22Rv1 (cell line): ENCODE results near the gene NT5DC1.

Experiments used
- H3K27ac ChIP-seq: fragments of 450-650 bp; 2 replicates; pipeline ENCODE4 v1.5.1; 2017
- CTCF ChIP-seq: fragments of 450-650 bp; IDR thresholded peaks from 2 replicates; pipeline ENCODE4 v1.5.1; 2017; ENCODE audit warnings: mild to moderate bottlenecking
- ZFX ChIP-seq: fragments of 450-650 bp; IDR thresholded peaks from 2 replicates; pipeline ENCODE4 v1.6.1; 2017; ENCODE audit warnings: antibody characterized with exemption, borderline replicate concordance

NT5DC1 gene

DNA sequence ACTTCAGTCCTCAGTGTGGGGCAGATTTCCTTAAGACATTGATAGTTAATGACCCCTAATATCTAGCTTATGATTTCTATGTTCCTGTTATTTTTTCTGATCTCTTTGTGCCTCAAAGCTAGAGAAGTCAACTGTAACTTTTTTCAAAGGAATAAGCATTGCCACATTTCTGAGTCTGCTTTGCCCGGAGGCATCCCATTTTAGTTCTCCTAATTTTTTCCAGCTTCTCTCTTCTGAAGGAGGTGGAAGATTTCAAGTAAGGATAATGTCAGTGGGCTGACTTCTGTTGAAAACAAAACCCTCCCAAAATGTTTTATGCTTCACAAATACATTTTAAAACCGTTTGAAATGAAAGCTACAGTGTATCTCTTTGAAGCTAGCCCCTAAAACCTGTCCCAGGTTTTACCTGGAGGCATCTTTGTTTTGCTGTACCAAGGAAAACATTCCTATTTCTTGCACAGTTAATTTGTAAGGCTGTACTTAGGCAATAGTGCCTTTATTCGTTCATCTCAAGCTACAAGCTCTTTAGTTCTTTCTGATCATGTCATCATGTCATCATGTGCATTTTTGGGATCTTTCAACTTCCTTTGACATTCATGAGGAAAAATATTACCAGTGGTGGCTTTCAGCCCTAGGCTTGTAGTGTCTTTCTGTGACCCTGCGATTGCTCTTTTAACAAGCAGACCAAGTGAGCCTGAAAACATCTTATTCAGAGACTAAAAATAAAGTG, 107.6 kb downstream of the NT5DC1 start:
- no peak for TF ChIP-seq ZFX
- TF ChIP-seq CTCF, result no peak

GRCh38 chr6:116210316-116210715, 109.7 kb downstream of the NT5DC1 start:
- no peak for TF ChIP-seq CTCF
- TF ChIP-seq ZFX, result no peak
- H3K27ac ChIP-seq, result no peak overlapping the region

More for the DNA sequence above, 107.6 kb downstream of the NT5DC1 start:
- no peak overlapping the region for H3K27ac ChIP-seq

DNA sequence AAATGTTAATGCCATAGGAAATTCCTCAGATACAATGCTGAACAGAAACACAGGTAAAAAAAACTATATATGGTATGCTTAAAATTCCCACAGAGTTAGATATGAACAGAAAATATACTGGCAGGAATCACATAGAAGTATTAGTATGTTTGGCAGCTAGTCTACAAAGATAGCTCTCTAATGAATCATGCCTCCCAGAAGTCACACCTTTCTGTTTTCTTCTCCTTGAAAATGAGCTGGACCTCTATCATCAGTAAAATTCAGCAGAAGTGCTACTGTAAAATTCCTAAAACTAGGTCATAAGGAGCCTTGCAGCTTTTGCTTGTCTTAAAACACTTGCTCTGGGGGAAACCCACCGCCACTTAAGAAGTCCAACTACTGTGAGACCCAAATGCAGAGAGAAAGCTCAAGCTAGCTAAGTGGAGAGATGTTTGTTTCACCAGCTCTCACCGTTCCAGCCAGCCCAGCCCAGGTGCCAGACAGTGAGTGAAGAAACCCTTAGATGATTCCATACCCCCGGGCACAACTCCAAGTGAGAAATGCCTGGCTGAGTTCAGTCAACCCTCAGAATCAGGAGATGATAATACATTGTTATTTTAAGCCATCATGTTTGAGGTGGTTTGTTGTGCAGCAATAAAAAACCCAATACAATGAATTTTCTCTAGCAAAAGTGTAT, 110.2 kb downstream of the NT5DC1 start:
- no peak for TF ChIP-seq CTCF
- no peak overlapping the region for H3K27ac ChIP-seq

DNA sequence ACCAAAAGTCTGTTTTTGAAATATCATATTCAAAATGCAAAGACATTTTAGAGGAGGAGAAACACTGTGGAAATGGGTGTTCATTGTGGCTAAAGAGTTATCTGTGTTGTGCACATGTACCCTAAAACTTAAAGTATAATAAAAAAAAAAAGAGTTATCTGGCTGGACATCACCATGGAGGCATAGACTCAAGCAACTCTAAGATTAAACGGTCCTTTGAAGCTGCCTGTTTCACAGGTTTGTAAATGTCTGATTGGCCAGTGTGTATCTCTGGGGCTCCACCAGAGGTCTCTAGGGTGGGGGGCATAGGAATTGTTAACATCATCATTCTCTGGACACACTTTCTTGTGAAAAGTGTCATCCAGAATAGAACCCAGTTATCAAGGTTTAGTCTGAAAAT, 114.0 kb downstream of the NT5DC1 start:
- no peak overlapping the region for H3K27ac ChIP-seq
- TF ChIP-seq ZFX (no peak), CTCF (no peak)

DNA sequence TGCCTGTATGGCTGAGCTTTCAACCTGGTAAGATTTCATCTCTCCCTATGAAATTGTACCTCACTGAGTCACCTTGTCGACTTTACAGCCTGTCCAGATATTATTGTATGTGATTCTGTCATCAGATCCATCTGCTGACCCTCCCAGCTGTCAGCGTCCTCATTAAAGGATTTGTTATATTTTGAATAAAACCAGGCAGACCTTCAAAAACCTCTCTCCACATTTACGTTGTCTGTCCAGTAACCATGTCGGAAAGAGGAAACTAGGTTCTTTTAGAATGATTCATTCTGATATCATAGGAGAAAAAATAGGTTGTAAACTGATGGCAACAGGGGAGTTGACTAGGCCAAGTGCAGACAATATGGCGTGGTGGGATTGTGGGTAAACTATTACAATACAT, 114.8 kb downstream of the NT5DC1 start:
- H3K27ac ChIP-seq, result no peak overlapping the region

DNA sequence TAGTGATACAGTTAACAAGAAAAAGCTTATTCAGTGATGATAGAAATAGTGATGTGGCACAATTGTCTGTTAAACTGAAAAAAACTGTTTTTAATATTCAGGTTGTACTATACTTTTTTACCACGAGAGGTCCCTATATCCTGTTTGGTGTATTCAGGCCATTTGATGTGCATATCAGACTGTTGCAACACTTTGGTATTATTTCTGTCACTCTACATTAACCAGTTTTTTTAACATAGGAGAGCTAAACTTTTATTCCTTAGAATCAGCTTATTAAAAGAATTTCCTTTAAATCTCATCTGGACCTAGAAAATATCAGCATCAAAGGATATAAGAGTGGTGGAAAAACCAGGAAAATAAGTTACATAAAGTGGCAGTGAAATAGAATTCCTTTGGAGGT, 116.4 kb downstream of the NT5DC1 start:
- TF ChIP-seq CTCF, result peak; percentile 69
- no peak for TF ChIP-seq ZFX
- no peak overlapping the region for H3K27ac ChIP-seq

More for the DNA sequence above, 114.8 kb downstream of the NT5DC1 start:
- TF ChIP-seq ZFX (no peak), CTCF (no peak)

- no peak overlapping the region for H3K27ac ChIP-seq
- TF ChIP-seq ZFX (no peak), CTCF (peak; percentile 80)
Observed at GRCh38 chr6:116218172-116218633, 117.5 kb downstream of the NT5DC1 start.
